NCI-H2171 treated with DMSO at 0.1 percent for 48 hours (cell line): ENCODE measurements around the gene UACA.
A peak's percentile ranks its signal among the peaks of the same experiment; 100 is the strongest.

Source experiments
- DNase-seq: peaks from one replicate; lab custom pipeline; 2025; lab: John Stamatoyannopoulos, UW

The UACA gene

DNA sequence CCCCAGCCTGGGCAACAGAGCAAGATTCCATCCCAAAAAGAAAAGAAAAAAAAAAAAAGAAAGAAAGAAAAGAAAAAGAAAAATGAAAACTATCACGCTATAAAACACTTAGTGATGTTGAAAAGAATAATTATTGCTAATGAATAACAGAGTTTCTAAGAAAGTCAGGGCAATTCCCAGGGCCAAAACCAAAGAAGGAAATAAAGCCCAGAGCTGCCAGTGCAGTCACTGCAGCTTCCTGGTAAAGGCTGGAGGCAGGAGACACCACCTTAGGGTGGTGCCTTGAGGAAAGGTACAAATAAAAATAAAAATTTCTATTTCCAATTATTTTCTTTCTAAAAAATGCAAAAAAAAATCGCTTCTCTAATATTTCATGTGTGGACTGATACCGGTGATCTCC, 19.7 kb upstream of the UACA start:
- no peak for DNase-seq

DNA sequence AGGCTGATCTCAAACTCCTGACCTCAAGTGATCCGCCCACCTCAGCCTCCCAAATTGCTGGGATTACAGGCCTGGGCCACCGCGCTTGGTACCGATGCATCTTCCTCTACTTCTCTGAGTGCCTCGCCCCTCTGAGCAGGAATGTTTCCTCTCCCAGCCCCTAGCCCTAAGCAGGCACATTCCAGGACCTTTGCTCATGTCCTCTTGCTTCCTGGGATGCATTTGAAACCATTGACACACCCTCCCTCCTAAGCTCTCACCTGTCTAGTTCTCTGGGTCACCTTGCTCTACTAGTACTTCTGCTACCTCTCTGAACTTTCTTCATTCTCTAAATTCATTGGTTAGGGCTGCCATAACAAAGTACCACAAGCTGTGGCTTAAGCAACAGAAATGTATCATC, 17.9 kb upstream of the UACA start:
- DNase-seq, result no peak

DNA sequence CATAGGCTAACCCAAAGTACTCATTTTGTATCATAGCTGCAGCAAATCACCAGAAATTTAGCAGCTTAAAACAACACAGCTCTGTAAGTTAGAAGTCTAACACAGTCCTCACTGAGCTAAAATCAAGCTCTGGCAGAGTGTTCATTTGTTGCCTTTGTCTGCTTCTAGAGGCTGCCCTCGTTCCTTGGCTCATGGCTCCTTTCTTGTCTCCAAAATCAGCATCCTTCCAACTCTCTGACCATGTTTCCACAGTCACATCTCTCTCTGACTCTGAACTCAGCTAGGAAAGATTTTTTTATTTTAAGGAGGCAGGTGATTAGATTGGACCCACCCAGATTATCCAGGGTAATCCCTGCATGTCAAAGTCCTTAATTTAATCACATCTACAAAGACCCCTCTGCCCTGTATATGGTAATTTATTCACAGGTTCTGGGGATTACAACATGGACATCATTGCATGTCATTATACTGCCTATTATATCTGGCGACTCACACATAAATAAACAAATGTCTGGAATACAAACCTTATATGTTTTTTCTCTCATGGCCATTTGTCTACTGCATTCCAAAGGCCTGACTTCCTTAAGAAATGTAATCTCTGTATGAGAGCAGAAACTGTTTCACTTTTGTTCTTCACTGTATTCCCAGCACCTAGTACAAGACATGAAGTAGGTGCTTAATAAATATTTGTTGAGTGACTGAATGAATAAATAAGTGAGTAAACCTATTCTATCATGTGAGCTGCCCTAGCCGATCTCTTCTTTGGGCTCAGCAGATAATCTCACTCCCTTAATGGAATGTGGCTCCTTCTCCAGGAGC, 15.1 kb upstream of the UACA start:
- no peak for DNase-seq

DNA sequence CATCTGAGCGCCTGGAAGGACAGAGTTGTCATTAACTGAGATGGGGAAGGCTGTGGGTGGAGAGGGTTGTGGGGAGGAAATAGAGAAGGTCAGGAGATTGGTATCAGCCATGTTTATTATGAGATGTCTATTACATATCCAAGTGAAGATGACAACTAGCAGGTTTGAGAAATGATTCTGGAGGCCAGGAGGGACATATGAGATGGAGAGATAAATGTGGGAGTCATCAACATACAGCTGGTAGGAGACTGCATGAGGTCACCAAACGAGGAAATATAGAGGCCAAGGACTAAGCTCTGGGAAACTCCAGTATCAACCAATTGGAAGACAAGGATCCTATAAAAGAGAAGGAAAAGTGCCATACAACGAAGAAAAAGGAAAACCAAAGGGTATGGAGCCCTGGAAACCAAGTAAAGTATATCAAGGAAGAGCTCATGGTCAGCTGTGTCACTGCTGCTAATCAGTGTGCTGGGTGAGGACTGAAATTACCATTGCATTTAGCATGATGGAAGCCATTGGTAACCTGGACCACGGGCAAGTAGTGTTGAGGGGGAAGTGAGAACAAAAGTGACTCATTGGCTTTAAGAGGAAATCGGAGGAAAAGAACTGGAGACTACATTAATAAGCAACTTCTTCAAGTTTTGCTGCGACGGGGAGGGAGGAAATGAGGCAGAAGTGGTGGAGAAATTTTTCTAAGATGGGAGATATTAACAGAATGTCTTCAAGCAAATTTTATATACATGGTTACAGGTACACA, 14.0 kb upstream of the UACA start:
- no peak for DNase-seq

DNA sequence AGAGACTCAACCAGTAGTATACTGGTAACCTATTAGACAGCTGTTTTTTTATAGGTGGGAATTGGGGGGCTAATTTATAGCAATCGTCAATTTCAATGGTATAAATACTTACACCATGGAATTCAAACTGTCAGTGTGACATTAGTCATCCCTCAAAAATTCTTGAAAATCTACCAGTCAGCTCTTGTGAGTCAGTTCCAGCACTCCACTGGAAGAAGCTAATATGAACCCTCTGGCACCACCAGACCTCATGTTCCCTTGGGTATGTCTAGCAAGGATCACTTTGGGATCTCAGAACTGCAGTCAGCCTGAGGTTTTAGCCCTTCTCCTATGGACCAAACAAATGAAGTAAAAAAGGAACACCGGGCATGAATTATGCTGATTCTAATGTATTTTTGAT, 11.8 kb upstream of the UACA start:
- DNase-seq, result no peak

DNA sequence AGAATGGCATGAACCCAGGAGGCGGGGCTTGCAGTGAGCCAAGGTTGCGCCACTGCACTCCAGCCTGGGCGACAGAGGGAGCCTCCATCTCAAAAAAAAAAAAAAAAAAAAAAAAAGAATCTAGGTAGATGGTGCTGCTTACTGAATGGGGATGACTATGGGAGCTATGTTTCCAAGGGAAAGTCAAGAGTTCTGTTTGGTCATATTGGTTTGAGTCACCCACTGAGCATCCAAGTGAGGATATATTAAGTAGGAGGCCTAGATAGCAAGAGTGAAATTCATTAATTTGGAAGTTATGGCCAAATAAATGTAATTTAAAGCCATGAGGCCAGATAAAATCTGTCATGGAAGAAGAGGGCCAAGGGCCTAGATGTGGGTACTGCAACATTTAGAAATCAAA, 9.0 kb upstream of the UACA start:
- DNase-seq, result no peak

DNA sequence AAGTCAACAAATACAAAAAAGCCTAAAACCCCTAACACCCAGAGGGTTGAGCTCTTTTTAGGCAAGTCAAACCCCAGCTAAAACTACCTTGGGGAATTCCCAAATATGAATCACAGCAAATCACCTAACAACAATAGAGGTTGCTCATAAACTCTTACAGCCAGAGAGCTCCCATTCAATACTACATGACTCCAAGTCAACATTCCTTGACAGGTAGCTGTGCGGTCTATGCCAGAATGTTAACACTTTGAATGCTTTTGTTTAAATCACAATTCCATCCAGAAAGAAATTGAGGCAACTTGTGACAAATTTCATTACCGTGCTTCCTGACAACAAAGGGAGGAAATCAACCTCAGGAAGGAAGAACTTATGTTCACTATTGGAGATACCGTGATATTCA, 7.5 kb upstream of the UACA start:
- DNase-seq, result no peak

DNA sequence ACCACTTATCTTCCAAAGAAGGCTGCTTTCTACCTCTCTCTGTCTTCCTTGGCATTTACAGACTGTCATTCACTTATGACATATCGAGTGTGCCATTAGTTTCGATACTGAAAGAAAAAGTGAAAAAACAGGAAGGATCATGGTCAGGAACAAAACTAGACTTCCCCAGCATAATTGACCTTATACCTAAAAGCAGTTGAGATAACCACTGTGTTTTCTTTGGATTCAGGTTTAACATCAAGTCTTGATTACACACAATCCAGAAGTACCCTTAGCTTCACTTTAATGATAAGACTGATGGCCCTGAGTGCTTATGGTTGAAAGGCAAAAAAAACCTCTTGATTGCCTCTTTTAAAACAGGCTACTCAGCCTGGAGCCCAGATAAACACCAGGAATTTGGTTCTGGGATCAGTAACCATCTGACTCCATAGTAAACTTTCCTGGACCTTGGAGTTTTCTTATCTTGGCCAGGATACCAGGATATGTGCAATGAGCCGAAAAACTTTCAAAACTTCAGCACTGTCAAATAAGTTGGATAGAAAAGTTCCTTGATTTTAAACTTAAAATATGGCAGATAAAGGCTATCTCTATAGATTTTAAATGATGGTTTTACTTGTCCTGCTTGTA, 5.0 kb upstream of the UACA start:
- DNase-seq, result no peak

DNA sequence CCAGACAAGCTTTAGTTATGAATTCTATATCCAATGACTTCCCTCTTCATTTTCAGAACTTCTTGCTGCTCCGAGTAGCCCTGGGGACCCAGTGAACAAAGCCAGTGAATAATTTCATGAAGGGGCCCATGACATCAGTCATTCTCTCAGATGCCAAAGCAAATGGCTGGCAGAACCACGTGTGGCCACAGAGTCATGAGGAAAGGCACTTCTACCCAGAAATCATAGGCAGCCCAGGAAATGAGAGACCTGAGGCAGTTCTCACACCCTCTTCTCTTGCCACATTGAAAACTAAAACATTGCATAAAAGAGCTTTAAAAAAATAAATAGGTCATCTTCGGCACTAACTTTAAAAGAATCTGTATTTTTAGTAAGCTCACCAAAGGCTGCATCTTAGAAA, 4.3 kb upstream of the UACA start:
- DNase-seq, result no peak

DNA sequence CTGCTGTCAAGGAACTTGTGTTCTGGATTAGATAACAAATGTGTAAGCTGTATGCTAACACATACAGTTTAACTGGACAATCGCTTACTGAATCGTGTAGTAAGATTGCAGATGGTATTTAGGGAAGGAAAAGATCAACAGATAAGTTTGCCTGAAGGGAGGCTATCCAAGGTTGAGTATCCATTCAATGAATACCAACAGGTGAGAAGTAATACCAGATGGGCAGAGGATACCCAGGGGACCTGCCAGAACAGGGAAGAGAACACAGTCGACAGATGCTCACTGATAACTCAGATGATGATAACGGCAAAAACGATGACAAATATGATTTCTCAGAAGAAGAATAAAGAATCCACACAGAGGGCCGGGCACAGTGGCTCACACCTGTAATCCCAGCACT, 3.2 kb upstream of the UACA start:
- peak; percentile 98 for DNase-seq

DNA sequence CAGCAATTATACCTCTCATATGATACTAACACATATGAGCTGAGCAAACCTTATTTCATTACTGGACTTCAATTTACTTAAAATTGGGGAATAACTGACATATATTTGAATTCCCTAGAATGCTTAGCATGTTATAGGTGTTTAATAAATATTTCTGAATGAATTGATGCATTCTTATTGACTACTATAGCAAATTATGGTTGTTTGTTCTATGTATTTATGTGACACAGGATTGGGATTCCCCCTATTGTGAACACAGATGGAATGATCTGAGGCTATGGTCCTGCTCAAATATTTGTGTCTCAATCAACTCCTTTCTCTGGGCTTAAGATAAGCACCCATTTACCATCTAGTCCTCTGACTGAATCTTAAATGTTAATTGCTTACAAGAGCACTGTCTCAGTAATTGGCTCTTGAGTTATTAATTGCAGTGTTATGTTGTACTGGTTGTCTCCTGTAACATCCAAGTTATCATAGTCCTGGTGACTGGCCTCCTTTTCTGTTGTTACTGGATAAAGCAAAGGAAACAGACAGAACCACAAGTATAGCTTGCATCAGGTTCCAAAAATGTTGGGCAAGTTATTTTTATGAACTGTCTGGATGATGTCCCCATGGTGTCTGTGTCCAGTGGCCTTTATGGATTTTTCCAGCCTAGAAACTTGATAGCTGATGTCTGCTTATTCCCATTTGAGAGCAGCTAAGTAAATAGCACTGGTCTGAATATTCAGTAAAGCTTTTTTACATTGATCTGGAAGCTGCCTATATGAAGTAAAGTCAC, 2.3 kb upstream of the UACA start:
- peak; percentile 7 for DNase-seq

DNA sequence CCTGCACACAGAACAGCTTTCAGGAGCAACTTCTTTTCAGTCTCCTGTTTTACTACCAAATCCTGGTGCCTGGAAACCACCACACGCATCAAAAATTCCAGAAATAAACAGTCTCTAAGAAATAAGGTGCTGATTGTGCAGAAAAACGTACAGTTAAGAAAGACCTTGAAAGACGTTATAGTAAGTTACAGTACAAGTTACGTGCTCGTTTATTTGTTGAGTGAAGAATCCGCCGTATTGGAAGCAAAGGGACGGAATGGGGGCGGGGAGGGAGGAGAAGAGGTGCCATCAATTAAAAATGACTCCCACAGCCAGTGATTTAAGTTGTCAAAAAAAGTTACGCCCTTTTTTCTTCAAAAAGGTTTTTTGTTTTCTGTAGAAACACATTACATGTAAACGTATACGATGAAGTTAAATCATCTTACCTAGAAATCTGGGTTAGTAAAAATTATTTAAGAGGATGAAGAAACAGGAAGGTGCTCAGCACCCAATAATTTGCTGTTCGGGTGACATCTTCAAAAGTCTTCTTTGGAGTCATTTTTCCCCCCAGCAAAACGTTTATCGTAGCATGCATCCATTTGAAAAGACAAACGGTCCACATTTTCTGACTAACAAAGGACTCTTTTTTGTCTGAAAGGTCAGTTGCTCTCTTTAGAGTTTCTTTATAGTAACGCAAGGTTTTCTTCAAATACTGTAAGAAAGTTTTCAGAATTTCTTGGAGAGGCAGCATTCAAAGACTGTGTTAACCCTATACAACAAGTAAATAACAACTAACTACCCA, 782 bp upstream of the UACA start:
- no peak for DNase-seq

DNA sequence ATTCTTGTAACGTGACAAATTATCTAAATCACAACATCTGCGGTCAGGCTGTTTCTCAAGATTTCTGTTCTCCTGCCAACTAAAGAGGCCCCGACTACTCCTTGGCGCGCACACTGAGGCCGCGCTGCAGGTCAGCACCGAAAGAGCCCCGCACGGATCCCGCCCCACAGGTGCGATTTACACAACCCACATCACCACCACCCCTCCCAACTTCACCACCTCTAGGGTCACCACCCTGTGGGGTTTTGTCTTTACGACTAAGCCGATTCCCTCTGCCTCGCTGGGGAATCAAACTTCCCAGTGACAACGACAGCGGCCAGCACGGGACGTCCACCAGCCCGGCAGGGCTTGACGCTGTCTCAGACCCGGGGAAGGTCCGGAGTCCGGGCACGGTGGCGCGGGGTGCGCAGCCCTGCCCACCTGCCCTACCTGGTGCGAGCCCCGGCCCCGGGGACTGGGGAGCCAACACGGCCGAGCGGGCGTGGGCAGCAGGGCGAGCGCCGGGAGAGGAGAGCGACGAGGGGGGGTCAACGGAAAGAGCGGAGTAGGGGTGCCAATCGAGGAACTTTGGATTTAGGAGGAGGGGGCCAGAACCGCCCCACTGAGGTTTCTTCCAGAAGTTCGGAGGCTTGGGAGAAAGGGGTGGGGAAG, 764 bp downstream of the UACA start:
- DNase-seq, result no peak

DNA sequence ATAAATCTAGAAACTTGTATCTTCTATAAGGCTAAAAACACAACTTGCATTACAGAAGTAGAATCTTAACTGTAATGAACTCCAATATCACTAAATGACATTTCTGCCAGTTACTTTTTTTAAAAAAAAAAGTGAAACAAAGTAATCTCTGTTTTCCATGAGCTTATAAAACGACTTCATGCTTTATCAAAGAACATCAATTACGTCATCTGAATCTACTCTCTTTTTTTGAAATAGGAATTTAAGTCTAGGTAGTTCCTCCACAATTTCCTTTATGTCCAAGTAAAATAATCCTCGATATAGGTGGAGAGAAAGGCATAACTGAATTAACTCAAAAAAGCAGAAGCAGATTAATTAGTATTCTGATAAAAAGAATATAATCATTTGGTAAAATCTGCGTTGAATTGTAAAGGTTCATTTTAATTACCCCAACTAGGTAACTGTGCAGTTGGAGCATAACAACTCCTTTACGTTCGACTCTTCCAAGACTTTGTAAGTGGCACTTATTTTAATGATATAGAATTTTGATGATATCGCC, 1.4 kb downstream of the UACA start:
- no peak for DNase-seq

DNA sequence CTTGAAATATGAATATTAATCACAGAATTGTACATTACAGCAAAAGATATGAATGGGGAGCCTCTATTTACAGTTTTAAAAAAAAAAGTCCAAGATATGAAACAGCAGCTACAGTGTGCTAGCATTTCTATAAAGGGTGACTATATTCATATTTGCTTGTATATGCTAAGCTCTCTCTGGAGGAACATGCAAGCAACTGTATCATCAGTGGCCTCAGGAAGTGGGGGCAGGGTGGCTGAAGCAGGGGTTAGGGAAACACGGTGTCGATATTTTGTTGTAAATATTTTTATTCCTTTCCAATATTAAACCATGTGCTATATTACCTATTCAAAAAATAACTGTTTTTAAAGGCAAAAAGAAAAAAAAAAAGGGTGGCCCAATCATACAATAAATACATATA, 2.3 kb downstream of the UACA start:
- no peak for DNase-seq

DNA sequence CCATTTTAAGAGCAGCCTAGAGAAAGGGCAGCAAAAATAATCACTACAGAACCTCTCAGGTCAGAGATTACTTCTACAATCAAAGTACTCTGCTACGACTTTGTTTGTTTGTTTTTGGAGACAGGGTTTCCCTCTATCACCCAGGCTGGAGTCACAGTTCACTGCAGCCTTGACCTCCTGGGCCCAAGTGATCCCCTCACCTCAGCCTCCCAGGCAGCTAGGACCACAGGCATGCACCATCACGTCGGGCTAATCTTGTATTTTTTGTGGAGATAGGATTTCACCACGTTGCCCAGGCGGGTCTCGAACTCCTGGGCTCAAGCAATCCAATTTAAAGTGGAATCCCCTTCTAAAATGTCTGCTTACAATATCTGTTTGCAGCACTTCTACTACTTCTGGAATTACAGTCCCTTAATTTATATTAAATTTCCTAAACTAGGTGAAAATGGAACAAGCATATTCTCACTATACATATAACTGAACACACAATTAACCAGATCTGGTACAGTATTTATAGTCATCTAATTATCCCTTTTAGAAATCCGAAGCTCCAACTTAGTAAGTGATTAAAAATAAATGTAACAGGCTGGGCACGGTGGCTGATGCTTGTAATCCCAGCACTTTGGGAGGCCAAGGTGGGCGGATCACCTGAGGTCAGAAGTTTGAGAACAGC, 4.4 kb downstream of the UACA start:
- DNase-seq, result no peak

DNA sequence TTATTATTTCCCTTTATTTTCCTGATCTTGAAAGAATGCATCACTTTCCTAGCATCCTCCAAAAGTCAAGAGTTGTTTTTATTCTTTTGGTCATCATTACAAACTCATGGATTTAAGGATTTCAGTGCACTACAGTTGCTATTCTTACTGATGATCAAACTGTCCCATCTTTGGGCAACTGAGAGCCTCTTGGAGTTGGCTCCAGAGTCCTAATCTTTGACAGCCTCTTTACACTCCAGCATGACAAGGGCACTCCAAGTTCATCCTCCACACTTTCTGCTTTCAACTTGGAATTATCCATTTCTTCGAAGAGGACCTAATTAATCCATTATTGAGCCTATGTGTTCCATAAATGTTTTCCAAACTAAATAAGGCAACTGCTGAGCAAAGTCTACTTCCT, 5.7 kb downstream of the UACA start:
- no peak for DNase-seq

DNA sequence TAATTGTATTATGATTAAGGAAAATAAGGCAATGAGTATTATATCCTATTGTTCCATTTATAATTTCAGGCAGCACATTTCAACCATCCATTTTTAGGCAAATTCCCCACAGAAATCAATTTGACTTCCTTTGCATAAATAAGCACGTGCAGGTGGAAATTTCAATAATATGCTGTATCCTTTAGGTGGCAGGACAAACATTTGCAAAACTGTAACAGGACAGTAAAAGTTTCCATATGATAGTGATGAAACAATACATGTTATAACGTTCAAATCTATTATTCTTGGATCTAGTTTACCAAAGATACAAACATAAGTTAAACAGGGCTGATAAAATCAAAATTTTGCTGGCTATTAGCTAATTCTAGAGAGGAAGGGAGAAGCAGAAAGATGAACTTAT, 8.5 kb downstream of the UACA start:
- DNase-seq, result no peak

DNA sequence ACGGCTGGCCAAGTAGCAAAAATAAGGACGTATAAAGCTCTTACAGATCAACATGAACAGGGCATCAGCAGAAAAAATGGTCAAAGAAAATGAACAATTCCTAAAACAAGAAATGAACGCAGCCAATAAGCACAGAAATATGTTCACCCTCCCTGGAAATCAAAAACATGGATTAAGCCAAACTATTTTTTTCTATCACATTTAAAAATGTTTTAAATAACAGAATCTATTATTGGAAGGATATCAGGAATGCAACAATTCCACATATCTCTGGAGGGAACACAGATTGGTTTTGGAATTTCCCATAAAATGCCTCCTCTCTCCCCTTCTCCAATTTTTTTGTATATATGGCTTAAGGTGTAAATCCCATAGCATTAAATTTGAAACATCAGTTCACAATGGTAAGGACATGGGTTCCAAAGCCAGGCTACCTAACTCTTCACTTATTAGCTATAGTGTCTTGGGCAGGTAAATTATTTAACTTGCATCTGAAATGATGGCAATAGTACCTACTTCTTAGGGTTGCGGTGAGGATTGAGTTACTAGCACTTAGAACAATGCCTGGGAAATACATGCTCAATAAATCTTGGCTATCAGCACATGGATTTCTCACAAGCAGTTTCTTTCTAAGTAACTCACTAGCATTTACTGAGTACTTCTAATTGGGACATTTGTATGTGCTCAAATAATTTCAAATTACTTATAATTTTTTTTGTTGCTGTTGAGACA, 10.1 kb downstream of the UACA start:
- no peak for DNase-seq
